ENCODE results near the gene SHC2.
"Not testable (repeated sequence)": the region's sequence is repeated elsewhere in the genome, so short reads cannot be mapped to it uniquely, and the experiment has no call there.

GRCh38 chr19:386189-386588 is 74.6 kb downstream of the SHC2 start:
- TF ChIP-seq EZH2phosphoT487 (IDR thresholded peaks at IDR 0.05; ENCODE audit: low read depth, severe bottlenecking, unreplicated experiment); EZH2 (IDR thresholded peaks at IDR 0.05; ENCODE audit: borderline replicate concordance): not testable (repeated sequence)

Measured in hepatocyte (in vitro differentiated cells).